Cardiac muscle cell (in vitro differentiated cells and primary cell): ENCODE data around the gene TRABD2B. TPM values are rescaled to one million over a fixed set of nuclear protein-coding genes. Genes with fewer than 3 reads are reported as not detected.

Experiments
- DNase-seq, 2 donors: peaks; one replicate each; pipeline versions ENCODE4 v3.0.0 to v3.0.0-alpha.2; 2010 to 2017; ENCODE audit warnings: low read depth in 1 of 2, low spot score in 1 of 2
- H3K27ac ChIP-seq: fragments of 200-600 bp; sonication (generic); 2 replicates; pipeline ENCODE4 v1.5.1; 2016
- H3K27me3 ChIP-seq: fragments of 200-600 bp; sonication (generic); 2 replicates; pipeline ENCODE4 v1.6.0; 2016; ENCODE audit warnings: control low read depth
- H3K36me3 ChIP-seq: fragments of 200-600 bp; sonication (generic); 2 replicates; pipeline ENCODE4 v1.5.1; 2016; ENCODE audit warnings: control low read depth
- H3K4me1 ChIP-seq: fragments of 200-600 bp; sonication (generic); 2 replicates; pipeline ENCODE4 v1.8.1; 2017; ENCODE audit warnings: low read depth, mild to moderate bottlenecking, mixed run types
- H3K4me3 ChIP-seq: fragments of 200-600 bp; sonication (generic); 2 replicates; pipeline ENCODE4 v1.5.1; 2016; ENCODE audit warnings: mild to moderate bottlenecking
- H3K9me3 ChIP-seq: fragments of 200-600 bp; sonication (generic); 2 replicates; pipeline ENCODE4 v1.5.1; 2017; ENCODE audit warnings: low read depth, mild to moderate bottlenecking, control low read depth
- CTCF ChIP-seq: IDR thresholded peaks from 2 replicates; pipeline ENCODE4 v1.5.1; 2012; ENCODE audit warnings: low read depth, mild to moderate bottlenecking, low read length
- polyA plus RNA-seq: library from polyadenylated mRNA; unstranded; fragments of >200 nt; fragmentation: Nextera tagmentation; extraction: Ambion mirVana; gene quantifications from 2 replicates; pipeline ENCODE4 v1.2.1, GENCODE V29; 2016
- total RNA-seq: library from RNA; depleted of rRNA; stranded (reverse); fragments of >200 nt; gene quantifications from 2 replicates; pipeline ENCODE4 v1.2.3, GENCODE V29; 2016

TRABD2B gene
- total and polyA plus RNA-seq, 2 experiments from 2014 or later = 0.60 to 0.82 TPM

DNA sequence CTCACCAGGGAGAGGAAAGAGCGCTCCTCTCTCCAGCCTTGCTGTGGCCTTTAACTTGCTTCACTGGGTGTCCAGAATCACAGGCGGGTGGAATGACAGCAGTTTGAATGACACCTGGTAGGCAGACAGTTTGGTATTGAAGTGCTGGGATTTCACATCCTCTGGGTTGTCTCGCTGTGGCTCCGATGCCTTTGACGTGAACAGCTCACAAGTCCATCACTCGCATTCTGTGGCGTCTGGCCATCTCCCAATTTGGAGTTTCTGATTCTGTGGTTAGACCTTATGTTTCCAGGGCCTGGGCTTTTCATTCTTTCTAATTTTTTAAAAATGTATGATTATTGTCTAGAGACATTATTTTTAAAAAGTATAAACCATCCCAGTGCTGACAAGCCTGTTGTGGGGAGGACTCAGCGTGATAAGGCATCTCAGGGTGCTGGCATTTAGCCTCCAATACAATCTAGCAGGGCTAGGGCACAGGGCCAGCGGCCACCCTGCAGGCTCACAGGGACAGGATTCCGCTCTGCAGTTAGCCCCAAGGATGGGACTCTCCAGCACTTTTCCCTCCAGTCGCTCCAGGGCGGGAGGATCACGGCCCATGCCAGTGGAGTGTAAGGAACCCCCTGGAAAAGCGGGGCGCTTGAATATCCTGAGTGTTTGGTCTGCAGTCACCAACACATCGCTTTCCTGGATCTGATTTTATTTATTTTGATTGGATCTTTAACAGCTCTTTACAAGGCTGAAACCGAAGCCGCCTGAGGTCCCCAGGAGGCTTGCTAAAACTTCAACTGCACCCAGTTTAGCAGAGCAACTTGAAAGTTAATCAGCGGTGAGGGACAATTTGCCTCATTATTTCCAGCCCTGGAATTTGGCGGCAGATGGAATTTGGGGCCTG is 178.3 kb downstream of the TRABD2B start:
- H3K27ac ChIP-seq = no peak overlapping the region
- H3K36me3 ChIP-seq = no peaks in the 10 kb centered on the region
- DNase-seq = peak in 1 of 2 donors; percentile 37
- H3K9me3 ChIP-seq = no peaks in the 10 kb centered on the region
- H3K4me3 ChIP-seq = no peak overlapping the region
- no peaks in the 10 kb centered on the region for H3K4me1 ChIP-seq
- H3K27me3 ChIP-seq = peaks cover 2% of the 10 kb centered on the region
- no peak for TF ChIP-seq CTCF

DNA sequence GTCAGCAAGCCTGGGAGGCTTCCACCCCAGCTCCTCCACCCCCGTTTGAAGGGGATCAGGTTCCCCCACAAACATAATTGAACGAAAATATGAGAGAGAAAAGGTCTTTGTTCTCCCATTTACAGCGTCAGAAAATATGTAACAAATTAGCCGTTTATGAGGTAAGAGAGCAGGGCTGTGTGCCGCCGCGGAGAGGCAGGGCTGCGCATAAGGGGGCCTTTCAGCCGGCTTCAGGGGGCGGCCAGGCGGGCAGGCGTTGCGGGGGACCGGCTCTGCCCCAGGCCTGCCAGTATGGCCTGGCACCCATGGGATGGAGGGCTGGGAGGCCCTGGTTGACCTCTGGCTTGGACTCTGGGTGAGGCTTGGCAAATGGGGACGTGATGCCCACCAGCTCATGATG is 179.3 kb downstream of the TRABD2B start:
- no peak overlapping the region for H3K4me3 ChIP-seq
- no peaks in the 10 kb centered on the region for H3K36me3 ChIP-seq
- H3K27me3 ChIP-seq = peaks cover 7% of the 10 kb centered on the region
- no peaks in the 10 kb centered on the region for H3K9me3 ChIP-seq
- no peak overlapping the region for H3K27ac ChIP-seq
- DNase-seq = no peak
- TF ChIP-seq CTCF = no peak
- no peaks in the 10 kb centered on the region for H3K4me1 ChIP-seq

DNA sequence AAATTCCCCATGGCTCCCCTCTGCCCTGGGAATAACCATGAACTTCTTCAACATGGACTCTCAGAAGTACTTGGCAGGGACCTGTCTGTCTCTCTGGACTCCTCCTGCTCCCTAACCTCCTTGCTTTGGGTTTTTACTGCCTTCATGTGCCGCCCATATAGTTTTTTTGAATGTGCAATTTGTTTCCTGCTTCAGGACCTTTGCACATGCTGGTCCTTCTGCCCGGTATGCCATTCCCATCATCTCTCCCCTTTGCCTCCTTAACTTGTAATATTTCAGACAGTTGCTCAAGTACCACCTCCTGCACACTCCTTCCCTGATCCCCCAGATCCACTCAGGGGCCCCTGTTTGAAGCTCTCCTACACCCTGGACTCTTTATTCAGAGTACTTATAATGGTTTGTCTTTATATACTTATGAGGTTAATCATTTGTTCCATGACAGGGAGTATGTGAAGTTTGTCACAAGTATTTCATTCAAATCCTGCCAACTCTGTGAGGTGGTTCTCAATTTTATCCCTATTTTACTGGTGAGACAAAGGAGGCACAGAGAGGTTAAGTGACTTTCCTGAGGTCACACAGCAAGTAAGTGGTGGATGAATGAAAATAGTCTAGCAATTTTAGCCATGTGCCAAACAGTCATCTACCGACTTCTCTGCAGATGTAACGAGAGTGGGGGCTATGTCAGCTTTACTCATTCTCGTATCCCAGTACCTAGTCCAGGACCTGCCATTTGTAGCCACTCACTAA is 180.7 kb downstream of the TRABD2B start:
- no peak for TF ChIP-seq CTCF
- Histone ChIP-seq H3K36me3 (no peaks in the 10 kb centered on the region), H3K4me1 (no peaks in the 10 kb centered on the region), H3K4me3 (no peak overlapping the region), H3K27ac (no peak overlapping the region), H3K9me3 (no peaks in the 10 kb centered on the region), H3K27me3 (peaks cover 7% of the 10 kb centered on the region)
- DNase-seq = no peak

DNA sequence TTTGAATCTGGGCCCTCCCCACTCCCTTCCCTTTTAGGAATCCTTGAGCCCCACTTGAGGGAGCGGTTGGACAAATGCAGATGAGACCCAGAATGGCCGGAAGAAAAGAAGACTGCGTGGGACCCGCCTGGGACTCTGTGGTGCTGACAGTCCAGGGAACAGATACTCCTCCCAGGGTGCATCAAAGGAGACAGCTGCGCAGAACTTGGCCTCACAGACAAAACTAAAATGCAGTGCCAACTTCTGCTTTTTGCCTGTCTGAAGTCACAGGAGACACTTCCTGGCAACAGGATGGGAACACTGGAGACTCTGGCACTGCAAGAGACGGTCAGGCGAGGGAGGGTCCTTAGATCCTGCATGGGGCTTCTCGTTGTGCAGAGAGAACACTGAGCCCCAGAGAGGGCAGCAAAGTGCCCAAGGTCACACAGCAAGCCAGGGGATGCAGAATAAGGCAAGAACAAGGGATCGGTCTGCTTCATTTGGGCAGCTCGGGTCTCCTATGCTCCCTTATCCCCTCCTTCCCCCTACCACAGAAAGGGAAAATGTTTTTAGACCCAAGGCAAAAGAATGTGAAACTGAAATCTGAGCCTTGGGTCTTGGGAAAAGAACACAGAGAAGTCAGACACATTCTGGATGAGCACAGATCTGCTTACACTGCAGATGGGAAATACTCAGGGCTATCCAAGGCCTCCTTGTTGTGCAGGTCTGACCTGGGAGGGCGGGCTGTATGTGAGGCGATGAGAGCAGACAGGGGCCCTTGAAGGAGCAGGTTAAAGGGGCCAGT is 182.4 kb downstream of the TRABD2B start:
- Histone ChIP-seq H3K4me1 (no peaks in the 10 kb centered on the region), H3K36me3 (no peaks in the 10 kb centered on the region), H3K27ac (no peak overlapping the region), H3K9me3 (no peaks in the 10 kb centered on the region), H3K4me3 (no peak overlapping the region), H3K27me3 (peaks cover 7% of the 10 kb centered on the region)
- no peak for DNase-seq
- TF ChIP-seq CTCF = no peak

DNA sequence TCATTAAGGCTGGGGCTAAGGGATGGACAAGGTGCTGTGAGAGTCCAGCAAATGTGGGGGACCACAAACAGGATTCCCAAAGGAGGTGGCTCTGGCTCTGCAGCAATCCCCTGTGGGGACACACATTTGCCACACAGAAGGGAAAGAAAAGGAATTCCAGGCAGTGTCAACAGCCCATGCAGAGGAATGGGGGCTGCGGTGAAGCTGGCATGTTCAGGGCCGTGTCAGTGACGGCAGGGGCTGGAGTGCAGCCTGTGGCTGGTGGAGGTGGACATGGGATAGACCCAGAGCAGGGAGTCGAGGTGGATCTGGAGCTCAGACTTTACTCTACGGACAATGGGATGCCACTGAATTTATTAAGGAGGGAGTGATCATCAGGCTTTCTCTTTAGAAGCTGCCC is 183.2 kb downstream of the TRABD2B start:
- H3K4me3 ChIP-seq = no peak overlapping the region
- peaks cover 7% of the 10 kb centered on the region for H3K27me3 ChIP-seq
- no peak overlapping the region for H3K27ac ChIP-seq
- H3K9me3 ChIP-seq = no peaks in the 10 kb centered on the region
- no peak for TF ChIP-seq CTCF
- no peaks in the 10 kb centered on the region for H3K4me1 ChIP-seq
- DNase-seq = no peak
- no peaks in the 10 kb centered on the region for H3K36me3 ChIP-seq
